K562 (cell line): ENCODE results near the gene GLYAT. TPM values are rescaled to one million over a fixed set of nuclear protein-coding genes. Genes with fewer than 3 reads are reported as not detected.

ENCODE experiments used
- ADNP ChIP-seq: fragments of 200-800 bp; sonication (Bioruptor generic); IDR thresholded peaks from 2 replicates; pipeline ENCODE4 v1.6.1; 2016; ENCODE audit warnings: missing genetic modification characterization, missing compliant biosample characterization
- ARID4B ChIP-seq: sonication (generic); formaldehyde crosslinking; IDR thresholded peaks from 2 replicates; pipeline ENCODE4 v1.8.0; 2022; ENCODE audit warnings: mild to moderate bottlenecking, missing genetic modification reagents
- CTCFL ChIP-seq: IDR thresholded peaks from 2 replicates; pipeline ENCODE4 v1.6.1; 2011; ENCODE audit warnings: borderline replicate concordance, low read depth, mild to moderate bottlenecking, moderate library complexity, low read length; ENCODE audit not compliant: insufficient read depth, poor library complexity, severe bottlenecking
- GABPB2 ChIP-seq: fragments of 250-450 bp; sonication (Bioruptor Pico); conservative IDR thresholded peaks from 2 replicates; pipeline ENCODE4 v1.5.1; 2021; ENCODE audit warnings: mild to moderate bottlenecking
- HDGF ChIP-seq: fragments of 450-650 bp; IDR thresholded peaks from 2 replicates; pipeline ENCODE4 v1.6.1; 2016
- HLTF ChIP-seq: fragments of 450-650 bp; IDR thresholded peaks from 2 replicates; pipeline ENCODE4 v1.6.1; 2016
- L3MBTL2 ChIP-seq: fragments of 450-650 bp; IDR thresholded peaks from 2 replicates; pipeline ENCODE4 v1.6.1; 2016; ENCODE audit warnings: mild to moderate bottlenecking, moderate library complexity
- MCM2 ChIP-seq: fragments of 450-650 bp; IDR thresholded peaks from 2 replicates; pipeline ENCODE4 v1.6.1; 2017; ENCODE audit warnings: low read depth, mild to moderate bottlenecking
- PRMT5 ChIP-seq: sonication (generic); formaldehyde crosslinking; IDR thresholded peaks from 2 replicates; pipeline ENCODE4 v1.5.0; 2020; ENCODE audit warnings: missing genetic modification reagents
- RHOXF2B ChIP-seq: fragments of 250-450 bp; sonication (Bioruptor Pico); conservative IDR thresholded peaks from 2 replicates; pipeline ENCODE4 v1.5.1; 2021
- TCF7L2 ChIP-seq: fragments of 150-350 bp; IDR thresholded peaks from 2 replicates; pipeline ENCODE4 v1.6.1; 2016; ENCODE audit warnings: low read depth, mild to moderate bottlenecking, low read length, moderate library complexity
- TRIM28 ChIP-seq: fragments of 450-650 bp; IDR thresholded peaks from 2 replicates; pipeline ENCODE4 v1.6.1; 2017
- ZMIZ1 ChIP-seq, 2 experiments: fragments of 150-350 bp in 1 of 2; IDR thresholded peaks; 2 replicates each; pipeline ENCODE4 v1.6.1; 2012 to 2016; ENCODE audit warnings: low read depth in 2 of 2, low read length in 2 of 2, mild to moderate bottlenecking in 1 of 2, moderate library complexity in 1 of 2
- ZNF507 ChIP-seq: conservative IDR thresholded peaks from 2 replicates; pipeline ENCODE4 v1.6.1; 2017; ENCODE audit warnings: missing genetic modification characterization, missing compliant biosample characterization
- ZNF518B ChIP-seq: fragments of 250-450 bp; sonication (Bioruptor Pico); IDR thresholded peaks from 2 replicates; pipeline ENCODE4 v1.5.0; 2021; ENCODE audit warnings: mild to moderate bottlenecking, moderate library complexity
- ZZZ3 ChIP-seq: fragments of 450-650 bp; IDR thresholded peaks from 2 replicates; pipeline ENCODE4 v1.6.1; 2016; ENCODE audit warnings: antibody characterized with exemption, mild to moderate bottlenecking, moderate library complexity
- polyA plus RNA-seq, 8 experiments: library from polyadenylated mRNA; depleted of rRNA in 4 of 8; stranded (reverse) in 5 of 8; unstranded in 3 of 8; fragments of >200 nt; fragmentation: Nextera tagmentation in 2 of 8; fragmentation: Illumina TruSeq in 1 of 8; extraction: Ambion mirVana in 2 of 8; extraction: Trizol in 1 of 8; gene quantifications; 2 replicates each; pipeline versions ENCODE4 v1.2.1 to v1.2.3, GENCODE V29; 2011 to 2014; ENCODE audit warnings: inconsistent platforms in 1 of 8, missing spikeins in 1 of 8
- total RNA-seq, 7 experiments: library from RNA; depleted of rRNA in 6 of 7; stranded (reverse); fragments of >200 nt in 6 of 7; fragmentation: Illumina TruSeq in 2 of 7; extraction: Trizol in 2 of 7; gene quantifications; 2 replicates each; pipeline versions ENCODE4 v1.2.1 to v1.2.3, GENCODE V29; 2011 to 2021; ENCODE audit warnings: low replicate concordance in 1 of 7

GLYAT gene
- total and polyA plus RNA-seq, 9 of the 15 experiments (the other 6 are each of a cell fraction or from before 2014, with no cell fraction given), result not detected

GRCh38 chr11:58745705-58746364 lies 14.1 kb upstream of the GLYAT start (continued):
- TF ChIP-seq ZMIZ1 (IDR thresholded peaks at IDR 0.05; ENCODE audit: low read depth in 2 of 2, low read length in 2 of 2) (no peak), PRMT5 (no peak), GABPB2 (CRISPR knock-in tag) (no peak), ZZZ3 (no peak), CTCFL (no peak), ZNF518B (CRISPR knock-in tag) (no peak), TCF7L2 (no peak), HLTF (no peak), RHOXF2B (CRISPR knock-in tag) (no peak), L3MBTL2 (peak; percentile 51), ADNP (tag) (no peak), MCM2 (no peak), ZNF507 (tag) (no peak), HDGF (no peak), TRIM28 (peak; percentile 55; the same call in 1 of the 2 replicates), ARID4B (no peak)
